GM21528 (cell line): ENCODE results near the gene CMA1.
"Not testable (repeated sequence)": the region's sequence is repeated elsewhere in the genome, so short reads cannot be mapped to it uniquely, and the experiment has no call there.

Source experiments
- ATAC-seq: cut with Tn5 transposase; IDR thresholded peaks from one replicate; pipeline ENCODE4 v1.9.1; 2021; ENCODE audit warnings: mild to moderate bottlenecking, moderate library complexity; ENCODE audit not compliant: unreplicated experiment, low FRiP score

Gene CMA1

GRCh38 chr14:24470450-24470849 is 37.6 kb downstream of the CMA1 start:
- not testable (repeated sequence) for ATAC-seq

GRCh38 chr14:24465805-24466204 is 42.3 kb downstream of the CMA1 start:
- no peak for ATAC-seq

- ATAC-seq, result no peak
These were observed 42.7 kb downstream of the CMA1 start for GRCh38 chr14:24465368-24465767.

- ATAC-seq, result no peak
These were observed 43.9 kb downstream of the CMA1 start for GRCh38 chr14:24463884-24464785.

- ATAC-seq, result no peak
These were observed 44.8 kb downstream of the CMA1 start for GRCh38 chr14:24463017-24463883.

- ATAC-seq, result no peak
These were observed 46.7 kb downstream of the CMA1 start for GRCh38 chr14:24461336-24461735.

- ATAC-seq, result no peak
These were observed 48.7 kb downstream of the CMA1 start for GRCh38 chr14:24459331-24459730.

GRCh38 chr14:24458736-24459135 is 49.3 kb downstream of the CMA1 start:
- no peak for ATAC-seq

- no peak for ATAC-seq
These were observed 51.1 kb downstream of the CMA1 start for GRCh38 chr14:24456980-24457379.
